HG03064 (cell line): ENCODE results near the gene ZBTB7B.

ENCODE experiments used
- ATAC-seq: cut with Tn5 transposase; IDR thresholded peaks from one replicate; pipeline ENCODE4 v1.9.1; 2021; ENCODE audit warnings: low read depth; ENCODE audit not compliant: unreplicated experiment

ZBTB7B gene

GRCh38 chr1:155002464-155003226, at the start of gene ZBTB7B:
ZBTB7B (plus strand) TSS chr1:155002802; CDS start chr1:155014661, 11,859 bp downstream.
- ATAC-seq: no peak

GRCh38 chr1:154953611-154954038, 49.0 kb upstream of the ZBTB7B start:
- ATAC-seq: no peak

GRCh38 chr1:154954541-154954940, 48.1 kb upstream of the ZBTB7B start:
- no peak for ATAC-seq

- peak; percentile 61 for ATAC-seq
Measured at GRCh38 chr1:154955039-154955717, 47.4 kb upstream of the ZBTB7B start.

GRCh38 chr1:154955718-154956543, 46.7 kb upstream of the ZBTB7B start, which contains the start of gene PBXIP1:
PBXIP1 (minus strand) TSS chr1:154956099; CDS start chr1:154953721, 2,378 bp downstream.
- ATAC-seq: peak; percentile 52

- no peak for ATAC-seq
Measured at GRCh38 chr1:154956544-154956941, 46.1 kb upstream of the ZBTB7B start.

GRCh38 chr1:154957091-154957657, 45.4 kb upstream of the ZBTB7B start:
- no peak for ATAC-seq

- no peak for ATAC-seq
Measured at GRCh38 chr1:154958036-154958435, 44.6 kb upstream of the ZBTB7B start.

GRCh38 chr1:154958681-154959425, 43.7 kb upstream of the ZBTB7B start:
- no peak for ATAC-seq

GRCh38 chr1:154959426-154959780, 43.2 kb upstream of the ZBTB7B start:
- no peak for ATAC-seq

GRCh38 chr1:154960446-154961136, 42.0 kb upstream of the ZBTB7B start:
- ATAC-seq: no peak

- ATAC-seq: peak; percentile 67
Measured at GRCh38 chr1:154961207-154962155, 41.1 kb upstream of the ZBTB7B start, which contains the start of gene PYGO2. PYGO2 (minus strand) TSS chr1:154961782; CDS start chr1:154961576, 206 bp downstream.

GRCh38 chr1:154962156-154962749, 40.3 kb upstream of the ZBTB7B start:
- ATAC-seq: peak; percentile 4

- ATAC-seq: no peak
Measured at GRCh38 chr1:154962795-154963330, 39.7 kb upstream of the ZBTB7B start.

- ATAC-seq: no peak
Measured at GRCh38 chr1:154963643-154964042, 39.0 kb upstream of the ZBTB7B start.

GRCh38 chr1:154964359-154964758, 38.2 kb upstream of the ZBTB7B start:
- ATAC-seq: no peak

GRCh38 chr1:154966111-154966510, 36.5 kb upstream of the ZBTB7B start:
- ATAC-seq: no peak
